Measurements from ENCODE around the gene ZSWIM1. TPM values are rescaled to one million over a fixed set of nuclear protein-coding genes. Genes with fewer than 3 reads are reported as not detected.

ZSWIM1 gene
- total and polyA plus RNA-seq, 2 of the 4 experiments (the other 2 are of a cell fraction): 4.2 to 10.0 TPM

DNA sequence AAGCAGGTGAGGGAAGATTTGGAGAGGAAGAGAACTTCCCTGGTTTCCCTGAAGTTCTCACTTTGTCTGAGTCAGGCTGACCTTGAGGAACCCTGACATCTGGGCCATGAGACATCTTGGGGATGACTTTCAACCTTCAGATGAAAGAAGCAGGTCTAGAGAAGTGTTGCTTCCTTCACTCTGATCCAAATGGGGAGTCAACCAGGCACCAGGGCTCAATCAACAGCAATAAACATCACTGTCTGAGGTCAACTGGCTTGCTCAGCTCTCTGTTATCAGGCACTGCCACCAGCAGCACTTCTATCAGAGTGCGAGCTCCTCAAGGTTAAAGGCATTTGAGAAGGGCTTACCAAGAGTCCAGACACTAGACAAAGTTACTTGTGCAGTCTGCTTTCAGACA, 30.1 kb upstream of the ZSWIM1 start:
- Histone ChIP-seq H2BK5ac (ENCODE audit: low read depth, low read length, poor library complexity, severe bottlenecking) (no peak overlapping the region), H3K4me1 (ENCODE audit: control insufficient read depth, insufficient read depth, low read length) (peaks cover 4% of the 10 kb centered on the region; the same call in 1 of the 2 replicates), H4K20me1 (ENCODE audit: insufficient read depth, low read length) (peaks cover 5% of the 10 kb centered on the region; the same call in 1 of the 2 replicates), H3K79me1 (ENCODE audit: low read depth in 1 of 2, low read length in 2 of 2) (peaks cover 9 to 50% of the 10 kb centered on the region in 2 experiments), H3K27me3 (ENCODE audit: control insufficient read depth, insufficient read depth, low read length) (no peaks in the 10 kb centered on the region), H3K4me2 (ENCODE audit: low read depth, low read length) (no peak overlapping the region), H2BK120ac (ENCODE audit: low read depth, low read length) (no peak overlapping the region), H3K56ac (ENCODE audit: extremely low read depth, insufficient read depth, low read length) (no peak overlapping the region), H2AK9ac (replicated peaks; ENCODE audit: low read depth, low read length, poor library complexity) (peak overlapping the region; percentile 52), H4K91ac (ENCODE audit: insufficient read depth, low read depth, low read length) (no peak overlapping the region), H3K4me3 (ENCODE audit: insufficient read depth, low read depth, low read length) (no peak overlapping the region), H3K36me3 (ENCODE audit: control insufficient read depth, insufficient read depth, low read length) (peaks cover 30% of the 10 kb centered on the region), H2AK5ac (ENCODE audit: low read depth, low read length) (no peak overlapping the region), H2BK15ac (ENCODE audit: low read depth, low read length) (no peak overlapping the region), H3K14ac (replicated peaks; ENCODE audit: low read depth, low read length) (no peak overlapping the region), H4K5ac (ENCODE audit: low read depth, low read length) (no peak overlapping the region), H3K9ac (ENCODE audit: low read depth, low read length) (no peak overlapping the region), H2BK20ac (ENCODE audit: low read depth, low read length) (no peak overlapping the region), H3K18ac (ENCODE audit: low read depth, low read length) (no peak overlapping the region), H2AFZ (replicated peaks; ENCODE audit: low read length, poor library complexity) (no peak overlapping the region), H3K23ac (ENCODE audit: low read depth, low read length) (no peak overlapping the region), H3K27ac (ENCODE audit: insufficient read depth, low read length) (no peak overlapping the region), H3K4ac (ENCODE audit: low read depth, low read length) (no peak overlapping the region), H4K8ac (ENCODE audit: low read depth in 2 of 2, low read length in 2 of 2) (no peak overlapping the region), H3K9me1 (ENCODE audit: insufficient read depth, low read length) (peaks cover 9% of the 10 kb centered on the region), H3K9me3 (ENCODE audit: control insufficient read depth, insufficient read depth, low read length) (no peaks in the 10 kb centered on the region)
- no TSS peak for BruUV-seq (replicated peaks)
- intact Hi-C loops (cut with micrococcal nuclease) (no loop called here), dilution Hi-C loops (cut with HindIII; ENCODE audit: low sequenced_read_pairs, unreplicated experiment) (no loop called here), in situ Hi-C loops (cut with MboI; ENCODE audit: low sequenced_read_pairs) (no loop called here)
- ChIA-PET POLR2A (ENCODE audit: unreplicated experiment) (no interaction called here), CTCF (no interaction called here)
- ATAC-seq (ENCODE audit: low read depth) (no peak), DNase-seq (no peak)
- 100% methylated on average over 1 of the region's 1 CpG; no CpG with 5 or more reads in 1 of the 2 experiments for WGBS, 2 experiments (ENCODE audit: extremely low coverage in 2 of 2, insufficient read length in 1 of 2)
- no peak for TF ChIP-seq RFX5 (IDR thresholded peaks at IDR 0.05; ENCODE audit: low read depth, low read length)
